Esophagus (tissue), 2 donors: Measurements from ENCODE around the gene PLEKHM3. TPM values are rescaled to one million over a fixed set of nuclear protein-coding genes. Genes with fewer than 3 reads are reported as not detected.
"Not testable (repeated sequence)": the region's sequence is repeated elsewhere in the genome, so short reads cannot be mapped to it uniquely, and the experiment has no call there.

Experiments used
- H3K27ac ChIP-seq, 2 donors: one replicate each; pipeline ENCODE4 v1.5.1; 2013; ENCODE audit warnings: low read depth in 2 of 2, mild to moderate bottlenecking in 2 of 2, inconsistent platforms in 1 of 2, low read length in 1 of 2, moderate library complexity in 1 of 2
- H3K27me3 ChIP-seq, 2 donors: one replicate each; pipeline ENCODE4 v1.6.1; 2013; ENCODE audit warnings: low read length in 2 of 2, control low read depth in 1 of 2, mild to moderate bottlenecking in 1 of 2; ENCODE audit not compliant: insufficient read depth in 2 of 2, control insufficient read depth in 1 of 2
- H3K36me3 ChIP-seq, 2 donors: one replicate each; pipeline ENCODE4 v1.6.1; 2013; ENCODE audit warnings: low read length in 1 of 2; ENCODE audit not compliant: control insufficient read depth in 2 of 2, insufficient read depth in 2 of 2
- H3K4me1 ChIP-seq, 2 donors: one replicate each; pipeline ENCODE4 v1.6.1; 2013; ENCODE audit warnings: low read length in 1 of 2; ENCODE audit not compliant: control insufficient read depth in 2 of 2, insufficient read depth in 2 of 2
- H3K4me3 ChIP-seq, 2 donors: one replicate each; pipeline ENCODE4 v1.5.1; 2013; ENCODE audit warnings: low read length in 2 of 2, mild to moderate bottlenecking in 2 of 2, low read depth in 1 of 2, moderate library complexity in 1 of 2
- H3K9me3 ChIP-seq, 2 donors: one replicate each; pipeline ENCODE4 v1.6.1; 2013; ENCODE audit warnings: mild to moderate bottlenecking in 2 of 2, low read depth in 1 of 2, low read length in 1 of 2, moderate library complexity in 1 of 2; ENCODE audit not compliant: control insufficient read depth in 2 of 2, insufficient read depth in 1 of 2
- WGBS, 2 donors: extraction: QIAGEN DNeasy Blood & Tissue Kit; methylation state at CpG; one replicate each; pipeline ENCODE4 v1.1.7; 2013; 5-methylcytosine and 5-hydroxymethylcytosine counted together
- polyA plus RNA-seq, 2 donors: library from polyadenylated mRNA; stranded (reverse); fragments of 200-250 nt; gene quantifications; one replicate each; pipeline ENCODE4 v1.2.3, GENCODE V29; 2013
- donor health status: healthy with polysubstance abuse.
- donor health status: Bipolar disorder and iron deficiency.

PLEKHM3 gene
- polyA plus RNA-seq, 2 donors = 1.7 to 1.9 TPM

GRCh38 chr2:207956771-207957170 is 68.6 kb downstream of the PLEKHM3 start:
- H3K27ac ChIP-seq = no peak overlapping the region
- 76 to 87% methylated on average over 3 of the region's 3 CpGs for WGBS, 2 donors
- H3K27me3 ChIP-seq = no peaks in the 10 kb centered on the region

GRCh38 chr2:207955456-207955855 is 69.9 kb downstream of the PLEKHM3 start:
- H3K9me3 ChIP-seq = no peaks in the 10 kb centered on the region
- no peaks in the 10 kb centered on the region for H3K36me3 ChIP-seq
- H3K27ac ChIP-seq = no peak overlapping the region
- no peaks in the 10 kb centered on the region for H3K4me1 ChIP-seq
- WGBS, 2 donors = 60 to 88% methylated on average over 1 of the region's 1 CpG
- no peak overlapping the region for H3K4me3 ChIP-seq
- H3K27me3 ChIP-seq = no peaks in the 10 kb centered on the region

More at GRCh38 chr2:207956771-207957170, 68.6 kb downstream of the PLEKHM3 start:
- Histone ChIP-seq H3K9me3 (no peaks in the 10 kb centered on the region), H3K4me1 (no peaks in the 10 kb centered on the region), H3K4me3 (no peak overlapping the region), H3K36me3 (no peaks in the 10 kb centered on the region)

DNA sequence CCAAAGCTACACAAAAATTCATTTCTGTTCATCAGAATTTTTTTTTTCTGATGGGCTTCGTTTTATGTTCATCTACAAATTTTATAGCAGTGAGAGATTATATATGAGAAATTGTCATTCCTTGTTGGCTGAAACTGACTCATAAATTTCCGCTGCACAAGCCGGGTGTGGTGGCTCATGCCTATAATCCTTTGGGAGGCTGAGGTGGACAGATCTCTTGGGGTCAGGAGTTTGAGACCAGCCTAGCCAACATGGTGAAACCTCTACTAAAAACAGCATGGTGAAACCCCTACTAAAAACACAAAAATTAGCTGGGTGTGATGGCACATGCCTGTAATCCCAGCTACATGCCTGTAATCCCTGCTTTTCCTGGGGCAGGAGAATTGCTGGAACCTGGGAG is 72.0 kb downstream of the PLEKHM3 start:
- Histone ChIP-seq H3K4me1 (no peaks in the 10 kb centered on the region), H3K9me3 (no peaks in the 10 kb centered on the region), H3K27ac (no peak overlapping the region), H3K4me3 (no peak overlapping the region), H3K36me3 (no peaks in the 10 kb centered on the region), H3K27me3 (no peaks in the 10 kb centered on the region)
- WGBS, 2 donors = 87 to 88% methylated on average over 3 of the region's 3 CpGs

DNA sequence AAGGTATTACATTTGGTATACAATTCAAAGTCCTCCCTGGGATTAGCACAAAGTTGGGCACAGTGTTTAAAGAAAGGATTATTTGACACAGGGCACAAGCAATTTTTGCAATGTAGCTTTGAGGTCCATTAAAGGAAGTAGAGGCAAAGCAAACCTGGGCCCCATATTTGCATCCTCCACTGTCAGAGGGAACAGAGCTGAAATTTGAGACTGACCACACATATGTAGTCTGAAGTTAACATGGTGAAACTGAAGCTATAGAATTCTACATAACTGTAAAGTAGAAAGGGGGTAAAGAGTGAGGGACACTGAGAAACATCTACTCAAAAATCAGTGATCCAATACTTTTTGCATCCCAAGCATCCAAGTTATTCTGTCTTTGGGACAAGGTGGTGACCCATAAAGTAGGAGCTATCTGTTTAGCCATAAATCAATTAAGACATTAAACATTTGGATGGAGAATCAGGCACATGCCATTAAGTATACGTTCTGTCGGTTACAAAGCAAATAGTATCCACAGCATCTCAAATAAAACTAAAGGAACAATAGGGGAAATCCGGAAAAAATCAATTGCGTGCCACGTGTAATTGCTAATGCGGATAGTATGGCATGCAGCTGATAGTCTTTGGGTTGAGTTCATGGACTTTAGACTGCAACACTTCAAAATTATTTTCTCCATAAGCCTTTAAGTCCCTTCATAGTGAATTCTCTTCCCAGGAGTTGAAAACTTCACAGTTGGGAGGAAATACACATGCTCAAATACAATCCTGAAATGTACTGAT is 72.6 kb downstream of the PLEKHM3 start:
- H3K4me3 ChIP-seq = no peak overlapping the region
- no peaks in the 10 kb centered on the region for H3K27me3 ChIP-seq
- no peak overlapping the region for H3K27ac ChIP-seq
- H3K4me1 ChIP-seq = no peaks in the 10 kb centered on the region
- no peaks in the 10 kb centered on the region for H3K36me3 ChIP-seq
- H3K9me3 ChIP-seq = no peaks in the 10 kb centered on the region
- 89 to 95% methylated on average over 6 of the region's 6 CpGs for WGBS, 2 donors

DNA sequence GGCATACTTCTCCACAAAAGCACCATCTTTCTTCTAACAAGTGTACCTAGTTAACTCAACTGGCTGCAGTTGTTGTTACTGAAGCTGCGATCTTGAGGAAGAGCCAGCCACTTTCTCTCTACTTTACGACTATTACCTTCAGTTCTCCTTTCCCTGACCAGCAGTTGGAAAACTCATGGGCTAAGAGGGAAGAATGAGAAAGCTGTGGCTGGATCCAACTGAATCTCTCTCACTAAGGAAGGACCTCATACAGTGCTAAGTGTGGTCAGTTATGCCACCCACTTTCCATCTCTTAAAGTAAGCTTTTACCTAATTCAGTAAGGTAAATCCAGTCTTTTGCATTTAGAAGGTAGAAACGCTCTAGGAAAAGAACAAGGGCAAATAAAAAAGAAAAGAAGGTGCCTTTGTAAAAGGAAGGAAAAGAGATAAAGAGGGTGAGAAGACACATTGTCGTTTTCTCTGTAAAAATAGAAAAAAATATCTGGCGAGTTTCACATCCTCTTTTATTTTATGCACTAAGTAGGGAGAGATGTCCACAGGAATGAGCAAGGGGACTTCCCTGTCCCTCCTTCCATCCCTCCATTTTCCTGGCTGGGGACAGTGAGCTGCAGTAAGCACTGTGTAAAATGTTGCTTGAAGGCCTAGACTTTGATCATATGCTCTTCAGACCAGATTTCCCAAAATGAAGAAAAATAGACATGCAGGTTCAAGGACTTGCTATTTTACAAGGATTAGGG is 73.4 kb downstream of the PLEKHM3 start:
- no peak overlapping the region for H3K27ac ChIP-seq
- H3K9me3 ChIP-seq = no peaks in the 10 kb centered on the region
- H3K4me1 ChIP-seq = no peaks in the 10 kb centered on the region
- 80 to 85% methylated on average over 5 of the region's 5 CpGs for WGBS, 2 donors
- no peaks in the 10 kb centered on the region for H3K27me3 ChIP-seq
- no peaks in the 10 kb centered on the region for H3K36me3 ChIP-seq
- H3K4me3 ChIP-seq = no peak overlapping the region

DNA sequence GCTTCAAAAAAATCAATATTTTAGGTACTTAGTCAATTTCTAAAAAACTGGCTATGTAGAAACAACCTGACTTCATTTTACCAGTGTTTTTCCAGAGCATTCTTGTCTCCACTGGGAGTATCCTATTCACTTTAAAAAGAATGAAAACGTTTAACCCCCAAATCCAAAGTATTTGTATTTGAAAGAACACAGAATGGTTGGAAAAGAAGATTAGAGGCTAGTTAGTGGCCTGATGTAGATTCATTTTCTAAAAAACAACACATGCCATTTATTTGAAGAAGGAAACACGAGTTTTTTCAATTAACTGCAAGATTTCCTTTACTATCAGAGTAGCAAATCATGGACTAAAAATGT is 74.6 kb downstream of the PLEKHM3 start:
- Histone ChIP-seq H3K9me3 (no peaks in the 10 kb centered on the region), H3K4me3 (no peak overlapping the region), H3K4me1 (no peaks in the 10 kb centered on the region), H3K36me3 (no peaks in the 10 kb centered on the region), H3K27ac (no peak overlapping the region), H3K27me3 (no peaks in the 10 kb centered on the region)
- WGBS, 2 donors = 80 to 84% methylated on average over 2 of the region's 2 CpGs

DNA sequence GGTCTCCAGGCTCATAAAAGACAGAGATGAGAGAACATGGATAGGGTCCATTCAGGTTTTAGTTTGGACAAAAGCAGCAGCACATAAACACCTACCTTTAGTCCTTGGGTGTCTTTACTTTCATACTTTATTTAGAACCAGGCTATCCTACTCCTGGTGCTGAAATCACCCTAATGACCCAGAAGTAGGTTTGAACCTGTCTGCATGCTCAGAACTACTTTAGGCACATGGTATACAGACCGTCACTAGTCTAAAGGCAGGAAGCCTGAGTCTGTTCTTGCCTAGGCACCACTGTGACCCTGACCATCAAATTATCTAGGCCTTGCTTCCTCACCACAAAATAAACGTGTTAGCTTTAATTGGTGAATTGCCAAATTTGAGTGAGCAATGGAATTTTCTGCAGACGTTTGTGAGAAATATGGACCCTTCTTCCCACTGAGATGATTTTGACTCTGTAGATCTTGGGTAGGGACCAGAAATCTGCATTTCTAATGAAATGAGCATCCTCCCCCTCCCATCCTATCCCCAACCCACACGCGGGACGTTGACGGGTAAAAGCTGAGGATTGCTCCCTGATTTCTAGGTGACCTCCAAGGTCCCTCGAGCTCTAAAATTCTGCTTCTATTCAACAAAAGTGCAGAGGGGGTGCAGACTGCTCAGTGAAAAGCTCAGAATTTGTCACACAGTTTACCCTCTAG is 75.1 kb downstream of the PLEKHM3 start:
- H3K9me3 ChIP-seq = no peaks in the 10 kb centered on the region
- H3K27me3 ChIP-seq = no peaks in the 10 kb centered on the region
- H3K4me1 ChIP-seq = no peaks in the 10 kb centered on the region
- H3K27ac ChIP-seq = no peak overlapping the region
- H3K36me3 ChIP-seq = peaks cover 0 to 2% of the 10 kb centered on the region in 2 donors
- no peak overlapping the region for H3K4me3 ChIP-seq
- 79 to 84% methylated on average over 8 of the region's 8 CpGs for WGBS, 2 donors

GRCh38 chr2:207949245-207949644 is 76.1 kb downstream of the PLEKHM3 start:
- H3K27me3 ChIP-seq, H3K36me3 ChIP-seq, H3K27ac ChIP-seq, H3K9me3 ChIP-seq, H3K4me1 ChIP-seq, H3K4me3 ChIP-seq: not testable (repeated sequence)
- 99 to 100% methylated on average over 1 of the region's 1 CpG for whole genome bisulfite sequencing, 2 donors

GRCh38 chr2:207944979-207945600 is 80.2 kb downstream of the PLEKHM3 start:
- H3K27me3 ChIP-seq = no peaks in the 10 kb centered on the region
- no peaks in the 10 kb centered on the region for H3K9me3 ChIP-seq
- H3K4me3 ChIP-seq = no peak overlapping the region
- H3K36me3 ChIP-seq = peaks cover 0 to 3% of the 10 kb centered on the region in 2 donors
- 80 to 82% methylated on average over 4 of the region's 4 CpGs for WGBS, 2 donors
- H3K27ac ChIP-seq = no peak overlapping the region
- H3K4me1 ChIP-seq = no peaks in the 10 kb centered on the region
